ENCODE data around the gene ITPRID1.

GRCh38 chr7:31705377-31705776 lies 191.5 kb downstream of the ITPRID1 start:
- TF ChIP-seq CTCF (IDR thresholded peaks at IDR 0.05; ENCODE audit: low read depth, low read length, poor library complexity, severe bottlenecking) (no peak), EZH2phosphoT487 (IDR thresholded peaks at IDR 0.05; ENCODE audit: borderline replicate concordance, low read length) (no peak)
